ENCODE data around the gene PLAAT1. TPM values are rescaled to one million over a fixed set of nuclear protein-coding genes. Genes with fewer than 3 reads are reported as not detected.

Gene PLAAT1
- total RNA-seq, 6 experiments from 2014 or later: not detected

DNA sequence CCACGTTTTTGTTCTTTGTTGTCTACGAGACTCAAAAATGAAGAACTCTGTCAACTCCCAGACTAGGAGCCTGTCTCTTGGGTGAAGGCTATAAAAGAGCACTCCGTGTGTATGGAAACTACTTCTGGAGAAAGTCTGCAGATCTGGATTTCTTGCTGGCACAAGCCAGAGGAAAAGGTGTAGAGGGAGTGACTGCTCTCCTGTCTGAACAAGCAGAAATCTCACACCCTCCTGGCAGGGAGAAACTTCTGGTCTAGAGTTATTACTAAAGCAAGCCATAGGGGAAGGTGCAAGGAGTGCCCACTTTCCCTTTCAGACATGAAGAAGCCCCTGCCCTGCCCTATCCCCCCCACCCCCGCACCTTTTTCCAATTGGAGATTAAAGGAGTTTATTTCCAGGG, 9.5 kb downstream of the PLAAT1 start:
- TF ChIP-seq, protein P1, sequence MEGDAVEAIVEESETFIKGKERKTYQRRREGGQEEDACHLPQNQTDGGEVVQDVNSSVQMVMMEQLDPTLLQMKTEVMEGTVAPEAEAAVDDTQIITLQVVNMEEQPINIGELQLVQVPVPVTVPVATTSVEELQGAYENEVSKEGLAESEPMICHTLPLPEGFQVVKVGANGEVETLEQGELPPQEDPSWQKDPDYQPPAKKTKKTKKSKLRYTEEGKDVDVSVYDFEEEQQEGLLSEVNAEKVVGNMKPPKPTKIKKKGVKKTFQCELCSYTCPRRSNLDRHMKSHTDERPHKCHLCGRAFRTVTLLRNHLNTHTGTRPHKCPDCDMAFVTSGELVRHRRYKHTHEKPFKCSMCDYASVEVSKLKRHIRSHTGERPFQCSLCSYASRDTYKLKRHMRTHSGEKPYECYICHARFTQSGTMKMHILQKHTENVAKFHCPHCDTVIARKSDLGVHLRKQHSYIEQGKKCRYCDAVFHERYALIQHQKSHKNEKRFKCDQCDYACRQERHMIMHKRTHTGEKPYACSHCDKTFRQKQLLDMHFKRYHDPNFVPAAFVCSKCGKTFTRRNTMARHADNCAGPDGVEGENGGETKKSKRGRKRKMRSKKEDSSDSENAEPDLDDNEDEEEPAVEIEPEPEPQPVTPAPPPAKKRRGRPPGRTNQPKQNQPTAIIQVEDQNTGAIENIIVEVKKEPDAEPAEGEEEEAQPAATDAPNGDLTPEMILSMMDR (IDR thresholded peaks at IDR 0.05): no peak
- H3K36me3 Mint-ChIP-seq (ENCODE audit: low read depth): no peaks in the 10 kb centered on the region; the same call in 1 of the 2 replicates
- H3K27me3 Mint-ChIP-seq (ENCODE audit: insufficient read depth): no peaks in the 10 kb centered on the region; the same call in 1 of the 2 replicates
- no peak overlapping the region for H3K27ac Mint-ChIP-seq
- H3K9me3 Mint-ChIP-seq: peaks cover 56% of the 10 kb centered on the region
- DNase-seq: no peak
- no peaks in the 10 kb centered on the region for H3K4me1 Mint-ChIP-seq (ENCODE audit: low read depth)
- no peak overlapping the region for H3K4me3 Mint-ChIP-seq

DNA sequence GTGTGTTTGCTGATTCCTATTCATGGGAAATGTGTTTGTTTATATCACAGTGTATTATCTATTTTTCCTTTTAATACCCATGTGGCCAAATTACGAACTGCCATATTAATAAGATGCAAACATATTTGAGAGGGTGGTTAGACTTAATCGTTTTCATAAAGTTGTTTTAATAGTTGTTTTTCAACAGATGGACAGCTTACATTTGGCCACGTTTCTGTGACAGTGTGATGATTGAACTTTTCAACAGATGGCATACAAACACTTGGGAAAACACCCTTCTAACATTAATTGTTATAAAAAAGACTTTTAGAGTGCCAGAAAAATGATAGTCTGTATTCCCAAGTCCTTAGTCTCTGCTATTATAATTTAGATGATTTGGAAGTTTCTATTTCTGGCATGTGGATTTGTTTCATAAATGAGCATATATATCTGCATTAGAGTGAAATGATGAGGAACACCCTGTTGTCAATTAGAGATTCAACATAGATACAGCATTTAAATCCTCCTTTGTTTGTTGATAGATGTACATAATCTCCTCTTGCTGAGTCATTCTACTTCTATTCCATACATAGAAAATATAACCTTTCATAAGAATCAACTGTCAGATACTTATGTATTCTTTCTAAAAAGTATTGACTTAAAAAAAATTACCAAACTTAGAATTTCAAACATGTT, 13.1 kb downstream of the PLAAT1 start:
- Mint-ChIP-seq H3K4me1 (ENCODE audit: low read depth) (no peaks in the 10 kb centered on the region), H3K4me3 (no peak overlapping the region), H3K36me3 (ENCODE audit: low read depth) (no peaks in the 10 kb centered on the region; the same call in 1 of the 2 replicates), H3K9me3 (peaks cover 45% of the 10 kb centered on the region), H3K27ac (no peak overlapping the region), H3K27me3 (ENCODE audit: insufficient read depth) (no peaks in the 10 kb centered on the region; the same call in 1 of the 2 replicates)
- no peak for DNase-seq
- TF ChIP-seq, protein P1 (IDR thresholded peaks at IDR 0.05): no peak

DNA sequence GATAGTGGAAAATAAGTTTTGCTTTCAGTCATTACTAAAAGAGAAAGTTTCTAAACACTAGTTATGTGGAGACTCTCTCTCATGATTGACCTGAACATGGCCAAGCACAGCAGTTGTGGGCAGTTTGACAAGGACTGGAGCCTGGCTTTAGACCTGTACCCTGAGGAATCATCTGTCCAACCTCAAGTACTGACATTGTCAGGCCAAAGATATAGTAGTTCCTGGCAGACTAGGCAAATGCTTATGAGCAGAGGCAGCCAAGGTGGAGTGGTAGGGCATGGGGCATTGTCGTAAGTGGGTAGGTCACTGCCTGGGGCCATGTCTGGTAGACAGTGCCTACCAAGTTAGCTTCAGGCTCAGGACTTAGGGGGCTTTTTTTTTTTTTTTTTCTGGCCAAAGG, 20.9 kb downstream of the PLAAT1 start:
- TF ChIP-seq, protein P1 (IDR thresholded peaks at IDR 0.05): no peak
- Mint-ChIP-seq H3K4me1 (ENCODE audit: low read depth) (no peaks in the 10 kb centered on the region), H3K27me3 (ENCODE audit: insufficient read depth) (no peaks in the 10 kb centered on the region), H3K4me3 (no peak overlapping the region), H3K9me3 (peaks cover 7% of the 10 kb centered on the region), H3K36me3 (ENCODE audit: low read depth) (no peaks in the 10 kb centered on the region), H3K27ac (no peak overlapping the region)
- no peak for DNase-seq

DNA sequence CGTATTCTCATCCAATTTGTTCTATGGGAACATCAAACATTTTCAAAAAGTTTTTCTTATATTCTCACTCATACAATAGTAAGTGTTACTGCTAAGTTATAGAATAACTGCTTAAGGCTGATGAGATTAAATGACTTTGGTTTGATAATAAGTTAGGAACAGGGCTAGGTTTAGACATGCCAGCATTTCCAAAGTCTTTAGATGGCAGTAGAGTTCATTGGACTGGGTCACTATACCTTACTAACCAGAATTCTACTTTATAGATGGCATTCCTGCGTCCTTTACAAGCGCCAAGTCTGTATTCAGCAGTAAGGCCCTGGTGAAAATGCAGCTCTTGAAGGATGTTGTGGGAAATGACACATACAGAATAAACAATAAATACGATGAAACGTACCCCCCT, 21.7 kb downstream of the PLAAT1 start:
- Mint-ChIP-seq H3K27ac (no peak overlapping the region), H3K4me1 (ENCODE audit: low read depth) (no peaks in the 10 kb centered on the region), H3K4me3 (no peak overlapping the region), H3K27me3 (ENCODE audit: insufficient read depth) (no peaks in the 10 kb centered on the region), H3K36me3 (ENCODE audit: low read depth) (no peaks in the 10 kb centered on the region), H3K9me3 (peaks cover 6% of the 10 kb centered on the region)
- TF ChIP-seq, protein P1 (IDR thresholded peaks at IDR 0.05): no peak
- no peak for DNase-seq

DNA sequence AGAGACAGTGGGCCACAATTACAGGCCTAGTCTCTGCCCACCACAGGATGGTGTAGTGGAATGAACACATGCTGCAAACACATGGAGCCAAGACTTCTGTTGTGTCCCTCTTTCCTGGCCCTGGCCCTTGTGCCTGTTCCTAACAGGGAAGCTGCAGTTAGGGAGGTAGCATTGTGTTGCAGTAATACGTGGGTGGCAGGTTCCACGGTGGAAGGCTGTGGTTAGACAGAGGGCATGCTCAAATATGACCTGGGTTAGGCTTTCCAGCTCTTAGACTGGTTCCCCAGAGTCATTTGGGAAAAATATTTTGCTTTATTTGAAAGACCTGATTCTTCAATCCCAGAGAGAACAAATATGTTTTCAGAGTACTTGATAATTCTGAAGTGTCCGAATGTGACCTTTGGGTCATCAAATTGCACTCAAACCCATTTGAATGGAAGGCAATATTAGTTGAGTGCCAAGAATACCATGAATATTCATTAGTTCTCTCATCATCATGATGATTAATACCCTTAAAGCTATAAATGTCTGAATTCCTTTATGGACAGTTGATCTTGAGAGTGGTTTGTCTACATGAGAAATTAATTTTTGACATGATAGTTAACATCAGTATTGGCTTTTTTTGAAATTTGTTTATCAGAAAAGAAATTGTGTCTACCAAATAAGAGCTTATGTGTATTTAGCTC, 28.5 kb downstream of the PLAAT1 start:
- H3K4me1 Mint-ChIP-seq (ENCODE audit: low read depth): no peaks in the 10 kb centered on the region
- peaks cover 14% of the 10 kb centered on the region for H3K9me3 Mint-ChIP-seq
- no peaks in the 10 kb centered on the region for H3K36me3 Mint-ChIP-seq (ENCODE audit: low read depth)
- H3K27ac Mint-ChIP-seq: no peak overlapping the region
- no peaks in the 10 kb centered on the region for H3K27me3 Mint-ChIP-seq (ENCODE audit: insufficient read depth)
- TF ChIP-seq, protein P1 (IDR thresholded peaks at IDR 0.05): no peak
- H3K4me3 Mint-ChIP-seq: no peak overlapping the region
- DNase-seq: no peak
